H1 (cell line): ENCODE measurements around the gene CRISPLD2. TPM values are rescaled to one million over a fixed set of nuclear protein-coding genes. Genes with fewer than 3 reads are reported as not detected.

Experiments used
- EP300 ChIP-seq, 2 experiments: IDR thresholded peaks; 1 replicate in 1 of 2; 2 replicates in 1 of 2; pipeline ENCODE4 v1.6.1; 2011 to 2012; ENCODE audit warnings: low read depth in 2 of 2, low read length in 2 of 2, mild to moderate bottlenecking in 2 of 2, borderline replicate concordance in 1 of 2, inconsistent platforms in 1 of 2, moderate library complexity in 1 of 2
- KDM4A ChIP-seq: IDR thresholded peaks from one replicate; pipeline ENCODE4 v1.7.1; 2012; ENCODE audit warnings: low read depth, mild to moderate bottlenecking, moderate library complexity, low read length, inconsistent platforms; ENCODE audit not compliant: severe bottlenecking
- MAFK ChIP-seq: IDR thresholded peaks from 2 replicates; pipeline ENCODE4 v1.6.1; 2012; ENCODE audit warnings: low read depth, mild to moderate bottlenecking, improper control_type of control experiment, low read length
- POU5F1 ChIP-seq: IDR thresholded peaks from 2 replicates; pipeline ENCODE4 v1.6.1; 2011; ENCODE audit warnings: low read depth, mild to moderate bottlenecking, low read length, moderate library complexity
- TBP ChIP-seq: IDR thresholded peaks from 2 replicates; pipeline ENCODE4 v1.6.1; 2011; ENCODE audit warnings: low read depth, low read length, improper control_type of control experiment
- TCF12 ChIP-seq: IDR thresholded peaks from 2 replicates; pipeline ENCODE4 v1.6.1; 2011; ENCODE audit warnings: low read depth, mild to moderate bottlenecking, low read length
- USF2 ChIP-seq: IDR thresholded peaks from 2 replicates; pipeline ENCODE4 v1.6.1; 2011; ENCODE audit warnings: low read length, improper control_type of control experiment
- polyA plus RNA-seq, 7 experiments: library from polyadenylated mRNA; depleted of rRNA in 3 of 7; stranded (reverse) in 5 of 7; unstranded in 2 of 7; fragments of >200 nt in 5 of 7; fragments of 200-250 nt in 2 of 7; gene quantifications; 1 replicate in 5 of 7; 2 replicates in 1 of 7; 4 replicates in 1 of 7; pipeline versions ENCODE4 v1.2.1 to v1.2.3, GENCODE V29; 2011 to 2013; ENCODE audit warnings: missing spikeins in 2 of 7, mixed read lengths in 2 of 7
- total RNA-seq: library from RNA; stranded (reverse); fragmentation: NEBNext Ultra II Directional; extraction: Animal tissue kit (Norgen Biotek cat#: 25700); gene quantifications from 2 replicates; pipeline ENCODE4 v1.2.1, GENCODE V29; 2021
- TF ChIP-seq, protein P1 (sequence below): IDR thresholded peaks from 2 replicates; pipeline ENCODE4 v1.6.1; 2012; ENCODE audit warnings: inconsistent platforms

CRISPLD2 gene
- total and polyA plus RNA-seq, 2 of the 8 experiments (the other 6 are each of a cell fraction or from before 2014, with no cell fraction given), result 2.7 to 5.1 TPM

- TF ChIP-seq TBP (no peak), KDM4A (no peak), TCF12 (no peak), USF2 (no peak), POU5F1 (no peak), EP300 (IDR thresholded peaks at IDR 0.05; ENCODE audit: borderline replicate concordance in 1 of 2, low read depth in 2 of 2, low read length in 2 of 2) (no peak), MAFK (no peak)
- TF ChIP-seq, protein P1, sequence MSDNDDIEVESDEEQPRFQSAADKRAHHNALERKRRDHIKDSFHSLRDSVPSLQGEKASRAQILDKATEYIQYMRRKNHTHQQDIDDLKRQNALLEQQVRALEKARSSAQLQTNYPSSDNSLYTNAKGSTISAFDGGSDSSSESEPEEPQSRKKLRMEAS, result no peak
These were observed 62.1 kb downstream of the CRISPLD2 start (continued) for GRCh38 chr16:84881702-84882521.
